OCI-LY3 (cell line): Measurements from ENCODE around the gene AGAP1.

Experiments
- CTCF ChIP-seq: fragments of 200-600, 300-600 bp; sonication (generic); IDR thresholded peaks from 2 replicates; pipeline ENCODE4 v1.5.1; 2014; ENCODE audit warnings: antibody characterized with exemption, low read length, low read depth
- EZH2phosphoT487 ChIP-seq: fragments of 200-600 bp; shearing (Covaris generic); IDR thresholded peaks from 2 replicates; pipeline ENCODE4 v1.6.1; 2018; ENCODE audit warnings: antibody characterized with exemption, mixed run types, low read depth

- no peak for TF ChIP-seq CTCF
- no peak for TF ChIP-seq EZH2phosphoT487
Observed at GRCh38 chr2:235831755-235832154, 337.9 kb downstream of the AGAP1 start.
